NCI-H774 (cell line): ENCODE data around the gene BMP6.

Experiments used
- DNase-seq: peaks from one replicate; lab custom pipeline; 2025; lab: John Stamatoyannopoulos, UW

BMP6 gene

DNA sequence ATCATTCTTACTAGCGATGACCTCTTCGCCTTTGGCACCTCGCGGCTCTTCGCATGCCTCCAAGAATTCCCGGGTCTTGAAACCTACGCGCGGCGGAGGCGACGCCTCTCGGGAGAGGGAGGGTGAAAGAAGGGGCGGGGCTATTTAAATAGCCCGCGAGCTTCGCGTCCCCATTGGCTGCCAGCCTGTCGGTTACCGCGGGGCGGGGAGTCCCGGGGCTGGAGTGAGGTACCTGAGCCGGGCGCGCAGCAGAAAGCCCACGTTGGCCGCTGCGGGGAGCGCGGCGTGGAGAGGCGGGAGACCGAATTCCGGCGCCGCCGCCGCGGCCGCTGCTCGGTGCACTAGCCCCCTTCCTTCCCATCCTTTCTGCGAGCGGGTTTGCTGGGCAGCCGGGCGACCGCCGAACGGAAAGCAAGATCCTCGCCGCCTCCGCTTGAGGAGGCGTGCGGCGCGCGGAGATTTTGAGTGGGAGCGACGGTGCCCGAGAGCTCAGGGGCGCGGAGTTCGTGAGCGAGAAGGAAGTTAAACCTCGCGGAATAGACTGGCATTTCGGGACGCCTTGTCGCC lies at the start of gene BMP6:
Gene BMP6 (plus strand): TSS at position 251 of the 567 bp plus-strand sequence. CDS start 857 bp downstream, outside the sequence.
- DNase-seq = peak; percentile 87

DNA sequence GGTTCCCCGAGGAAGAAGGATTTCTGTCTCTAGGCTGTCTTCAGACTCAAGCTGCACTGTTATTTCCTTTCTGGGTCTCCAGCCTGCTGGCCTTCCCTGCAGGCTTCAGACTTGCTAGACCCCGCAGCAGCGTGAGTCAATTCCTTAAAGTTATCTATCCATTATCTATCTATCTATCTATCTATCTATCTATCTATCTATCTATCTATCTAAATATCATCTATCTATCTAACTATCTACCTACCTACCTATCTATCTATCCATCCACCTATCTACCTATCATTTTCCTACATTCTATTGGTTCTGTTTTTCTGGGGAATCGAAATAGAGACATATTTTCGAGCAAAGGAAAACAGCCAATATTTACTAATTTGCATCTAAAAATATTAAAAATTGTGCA lies 48.7 kb upstream of the BMP6 start:
- no peak for DNase-seq

DNA sequence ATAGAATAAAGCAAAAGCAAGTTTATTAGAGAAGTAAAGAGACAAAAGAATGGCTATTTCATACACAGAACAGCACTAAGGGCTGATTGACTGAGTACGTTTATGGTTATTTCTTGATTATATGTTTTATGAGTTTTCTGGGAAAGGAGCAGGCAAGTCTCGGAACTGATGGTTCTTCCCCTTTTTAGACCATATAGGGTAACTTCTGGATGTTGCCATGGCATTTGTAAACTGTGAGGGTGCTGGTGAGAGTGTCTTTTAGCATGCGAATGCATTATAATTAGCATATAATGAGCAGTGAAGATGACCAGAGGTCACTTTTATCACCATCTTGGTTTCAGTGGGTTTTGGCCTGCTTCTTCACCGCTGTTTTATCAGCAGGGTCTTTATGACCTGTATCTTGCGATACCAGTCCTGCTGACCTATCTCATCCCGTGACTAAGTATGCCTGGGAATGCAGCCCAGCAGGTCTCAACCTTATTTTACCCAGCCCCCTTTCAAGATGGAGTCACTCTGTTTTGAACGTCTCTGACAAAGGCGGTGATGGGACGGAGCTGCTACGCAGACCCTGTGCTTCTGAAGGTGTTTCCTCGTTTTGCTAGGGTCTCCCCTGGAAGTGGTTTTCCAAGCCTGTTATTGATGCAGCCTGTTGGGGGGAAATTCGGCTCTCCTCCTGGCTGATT lies 45.4 kb upstream of the BMP6 start:
- DNase-seq = no peak

DNA sequence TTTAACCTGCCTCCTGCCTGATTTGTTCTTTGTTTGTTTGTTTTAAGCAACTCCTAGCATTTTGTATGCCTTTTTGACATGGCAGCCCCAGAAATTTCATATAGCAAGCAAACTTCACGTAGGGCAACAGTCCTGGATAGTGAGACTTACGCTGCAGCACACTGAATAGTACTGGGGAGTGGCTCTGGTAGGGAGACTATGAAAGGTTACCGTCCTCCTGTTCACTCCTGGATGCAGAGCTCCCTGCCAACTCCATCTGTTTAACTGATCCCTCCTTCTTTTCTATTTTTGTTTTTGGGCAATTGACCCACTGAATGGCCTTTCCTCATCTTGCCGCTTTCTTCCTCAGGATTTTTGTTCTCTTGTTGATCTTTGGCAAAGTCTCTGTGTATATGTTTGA lies 44.5 kb upstream of the BMP6 start:
- DNase-seq = no peak

DNA sequence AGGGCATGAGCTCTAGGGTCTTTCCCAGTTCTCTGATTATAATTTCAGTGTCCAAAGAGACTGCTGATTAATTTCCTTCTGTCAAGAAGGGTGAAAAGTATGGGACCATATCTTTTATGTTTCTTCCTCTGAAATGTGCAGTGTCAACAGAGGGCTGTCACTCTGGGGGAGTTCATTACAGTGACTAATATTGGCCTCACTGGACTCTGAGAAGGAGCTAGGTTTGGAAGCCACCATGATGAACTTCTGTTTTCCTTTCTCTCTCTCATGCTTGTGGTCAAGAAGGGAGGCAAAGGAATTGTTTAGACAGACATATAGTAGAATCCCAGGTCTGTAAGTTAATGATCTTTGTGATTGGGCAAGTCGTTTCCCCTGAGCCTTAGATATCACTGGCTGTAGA lies 41.8 kb upstream of the BMP6 start:
- DNase-seq = no peak

DNA sequence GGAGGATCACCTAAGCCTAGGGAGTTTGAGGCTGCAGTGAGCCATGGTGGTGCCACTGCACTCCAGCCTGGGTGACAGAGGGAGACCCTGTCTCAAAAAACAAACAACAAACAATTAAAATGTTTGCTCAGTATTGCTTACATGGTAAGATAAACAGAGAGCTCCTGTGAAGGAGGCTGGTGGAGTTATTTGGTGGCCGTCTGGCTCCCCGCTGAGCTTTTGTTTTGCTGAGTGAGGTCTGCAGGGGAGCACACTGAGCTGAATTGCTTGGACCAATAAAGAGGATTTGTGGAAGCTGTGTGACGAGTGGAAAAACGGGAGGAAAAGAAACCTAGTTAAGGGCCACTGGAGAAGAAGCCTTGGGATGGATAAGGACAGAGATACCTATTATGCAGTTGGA lies 41.1 kb upstream of the BMP6 start:
- peak; percentile 67 for DNase-seq

DNA sequence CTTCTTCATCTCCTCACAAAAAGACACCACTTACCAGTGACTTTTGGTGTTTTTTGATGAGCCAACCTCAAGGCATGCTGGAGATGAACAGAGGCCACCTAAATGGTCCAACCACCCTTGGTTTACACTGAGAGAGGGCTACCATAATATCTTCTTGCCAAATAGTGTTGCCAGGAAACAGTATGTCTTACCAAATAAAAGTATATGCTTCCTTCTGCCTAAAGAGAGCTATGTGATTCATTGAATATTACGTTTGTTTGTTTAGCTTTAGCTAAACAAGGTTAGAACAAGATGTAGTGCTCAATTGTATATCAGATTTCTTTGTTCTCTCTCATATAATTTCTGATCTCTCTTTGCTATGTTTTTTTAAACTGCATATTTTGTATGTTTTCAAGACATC lies 40.6 kb upstream of the BMP6 start:
- DNase-seq = no peak

DNA sequence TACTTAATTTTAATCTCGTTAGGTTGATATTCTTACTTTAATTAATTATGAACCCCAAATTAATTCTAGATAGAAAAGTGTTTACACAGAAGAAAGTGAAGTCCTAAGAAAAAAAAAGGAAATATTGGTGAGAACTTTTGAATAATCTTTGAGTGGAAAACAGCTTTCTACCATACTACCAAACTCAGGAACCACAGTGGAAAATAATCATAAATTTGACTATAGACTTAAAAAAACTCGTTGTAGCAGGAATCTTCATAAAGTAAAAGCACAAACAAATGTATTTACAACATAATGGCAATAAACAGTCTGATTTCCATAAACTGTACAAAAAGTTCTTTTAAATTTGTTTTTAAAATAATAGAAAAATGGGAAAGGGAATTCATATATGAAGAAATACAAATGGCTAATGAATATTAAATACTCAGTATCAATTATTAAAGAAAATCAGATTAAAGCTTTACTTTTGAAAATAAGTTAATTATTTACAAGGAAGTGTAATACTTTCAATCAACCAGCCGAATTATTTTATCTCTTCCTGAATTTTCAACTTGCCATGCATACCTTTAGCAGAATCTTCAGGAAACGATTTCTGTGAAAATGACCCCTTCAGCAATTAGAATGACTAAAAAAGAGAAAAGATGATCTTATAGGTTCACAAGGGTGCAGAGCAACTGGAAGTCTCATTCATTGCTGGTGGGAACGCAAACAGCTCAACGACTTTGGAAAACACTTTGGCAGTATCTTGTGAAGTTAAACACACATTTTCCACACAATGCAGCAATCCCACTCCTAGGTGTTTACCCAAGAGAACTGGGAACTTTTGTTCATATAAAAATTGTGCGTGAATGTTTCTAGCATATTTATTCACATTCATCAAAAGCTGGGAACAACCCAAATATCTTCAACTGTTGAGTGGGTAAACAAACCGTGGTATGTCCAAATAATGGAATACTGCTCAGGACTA lies 38.5 kb upstream of the BMP6 start:
- peak; percentile 41 for DNase-seq

DNA sequence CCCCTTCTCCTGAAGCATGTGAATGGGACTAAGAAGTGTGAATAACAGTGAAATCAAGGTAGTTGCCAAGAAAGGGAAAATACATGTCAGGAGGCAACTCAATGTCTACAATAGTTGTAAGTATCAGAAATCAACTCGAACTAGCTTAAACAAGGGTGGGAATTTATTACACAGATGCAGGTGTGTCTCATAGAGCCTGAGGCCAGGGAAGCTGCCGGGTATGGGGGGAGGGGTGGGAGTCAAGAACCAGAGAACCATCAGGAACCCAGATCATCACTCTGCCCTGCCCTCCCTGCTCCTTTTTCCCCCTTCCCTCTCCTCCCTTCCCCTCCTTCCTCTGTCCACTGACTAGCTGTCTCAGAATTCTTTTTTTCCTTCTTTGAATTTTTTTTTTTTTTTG lies 34.9 kb upstream of the BMP6 start:
- DNase-seq = no peak

DNA sequence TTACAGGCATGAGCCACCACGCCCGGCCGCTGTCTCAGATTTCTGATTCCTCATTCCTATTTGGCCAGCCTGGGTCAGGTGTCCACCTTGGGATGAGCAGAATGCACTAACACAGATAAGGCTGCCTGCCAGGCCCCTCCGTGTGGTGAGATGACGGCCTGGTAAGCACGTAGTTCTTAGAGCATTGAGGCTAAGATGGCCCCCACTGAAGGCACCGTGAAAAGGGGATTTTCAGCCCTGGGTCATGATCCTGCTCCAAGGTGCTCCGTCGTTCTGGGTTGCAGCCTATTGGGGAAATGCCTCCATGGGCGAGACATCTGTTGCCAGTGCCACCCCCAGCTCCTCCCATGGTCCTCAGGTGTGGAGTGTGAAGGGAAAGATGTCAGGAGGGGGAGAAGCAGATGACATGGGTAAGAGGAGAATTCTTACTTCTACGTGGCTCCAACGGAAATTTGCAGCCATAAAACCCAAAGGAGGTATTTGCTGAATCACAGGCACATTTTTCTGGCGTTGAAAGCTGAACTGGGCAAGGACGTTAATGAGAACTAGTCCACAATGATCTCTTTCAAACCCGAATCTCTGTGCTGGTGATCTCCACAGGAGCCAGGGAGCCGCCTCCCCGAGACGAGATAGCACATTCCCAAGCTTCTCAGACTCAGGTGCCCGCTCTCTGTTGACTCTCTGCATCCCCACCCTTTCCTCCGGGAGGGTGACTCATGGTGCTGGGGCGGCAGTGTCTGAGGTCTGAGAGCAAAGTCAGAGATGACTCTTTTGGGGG lies 34.0 kb upstream of the BMP6 start:
- DNase-seq = no peak

DNA sequence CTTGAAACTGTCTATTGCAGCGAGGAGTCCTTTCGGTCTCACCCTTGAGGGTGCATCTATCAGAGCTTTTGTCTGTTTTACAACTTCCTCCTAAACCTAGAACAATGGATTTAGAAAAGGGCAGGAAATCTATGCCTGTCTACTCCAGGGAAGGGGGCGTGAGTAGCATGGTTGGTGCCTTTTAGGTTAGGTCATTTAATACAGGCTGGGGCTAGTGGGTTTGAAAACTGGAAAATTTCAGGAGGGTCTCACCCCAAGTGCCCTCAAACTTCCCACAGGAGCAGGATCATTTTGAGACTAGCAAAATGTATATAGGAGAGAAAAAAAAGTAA lies 33.5 kb upstream of the BMP6 start:
- DNase-seq = no peak

DNA sequence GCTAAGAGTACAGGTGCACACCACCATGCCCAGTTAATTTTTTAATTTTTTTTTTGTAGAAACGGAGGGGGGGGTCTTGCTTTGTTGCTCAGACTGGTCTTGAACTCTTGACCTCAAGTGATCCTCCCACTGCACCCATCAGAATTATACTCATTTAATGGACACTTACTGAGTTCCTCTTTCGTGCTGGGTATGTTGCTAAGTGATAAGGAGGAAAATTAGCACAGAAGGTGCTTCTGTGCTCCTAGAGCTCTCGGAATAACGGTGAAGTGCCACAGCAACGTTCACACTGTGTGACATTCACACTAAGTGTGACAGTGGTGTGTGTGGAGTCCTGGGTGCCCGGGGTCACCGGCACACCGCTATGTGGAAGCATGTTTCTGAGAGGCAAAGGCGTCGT lies 32.1 kb upstream of the BMP6 start:
- no peak for DNase-seq

DNA sequence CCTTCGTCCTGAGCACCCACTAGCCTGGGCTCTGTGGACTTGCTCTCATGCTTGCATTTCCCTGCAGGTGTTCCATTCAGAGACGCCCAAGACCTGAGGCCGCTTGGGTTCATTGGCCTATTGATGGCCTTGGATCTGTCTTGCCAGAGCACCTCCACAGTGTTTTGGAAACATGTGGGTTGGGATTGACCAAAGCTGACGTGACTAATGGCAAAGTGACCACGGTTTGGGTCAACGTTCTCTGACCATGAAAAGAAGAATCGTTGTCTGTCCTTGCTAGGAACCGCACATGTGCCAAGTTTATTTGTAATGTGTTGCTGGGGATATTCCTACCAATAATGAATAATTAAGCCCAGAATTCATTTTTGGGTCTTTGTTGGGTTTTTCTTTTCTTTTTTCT lies 29.8 kb upstream of the BMP6 start:
- DNase-seq = no peak

DNA sequence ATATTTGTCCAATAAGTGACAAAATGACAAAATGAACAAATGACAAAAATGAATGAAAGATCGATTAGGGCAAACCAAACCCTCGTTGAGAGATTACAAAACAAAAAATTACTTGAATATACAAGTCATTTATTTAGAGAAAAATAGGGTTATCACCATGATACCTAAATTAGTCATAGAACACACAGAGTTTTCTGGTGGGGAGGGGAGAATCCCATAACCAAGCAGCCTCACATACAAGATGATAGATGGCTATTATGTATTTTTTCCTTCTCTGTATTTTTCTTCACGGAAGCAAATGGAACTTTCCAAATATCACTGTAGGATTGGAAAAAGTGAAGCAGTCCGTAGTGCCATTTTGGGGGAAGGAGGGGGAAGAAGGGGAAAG lies 28.5 kb upstream of the BMP6 start:
- DNase-seq = no peak

DNA sequence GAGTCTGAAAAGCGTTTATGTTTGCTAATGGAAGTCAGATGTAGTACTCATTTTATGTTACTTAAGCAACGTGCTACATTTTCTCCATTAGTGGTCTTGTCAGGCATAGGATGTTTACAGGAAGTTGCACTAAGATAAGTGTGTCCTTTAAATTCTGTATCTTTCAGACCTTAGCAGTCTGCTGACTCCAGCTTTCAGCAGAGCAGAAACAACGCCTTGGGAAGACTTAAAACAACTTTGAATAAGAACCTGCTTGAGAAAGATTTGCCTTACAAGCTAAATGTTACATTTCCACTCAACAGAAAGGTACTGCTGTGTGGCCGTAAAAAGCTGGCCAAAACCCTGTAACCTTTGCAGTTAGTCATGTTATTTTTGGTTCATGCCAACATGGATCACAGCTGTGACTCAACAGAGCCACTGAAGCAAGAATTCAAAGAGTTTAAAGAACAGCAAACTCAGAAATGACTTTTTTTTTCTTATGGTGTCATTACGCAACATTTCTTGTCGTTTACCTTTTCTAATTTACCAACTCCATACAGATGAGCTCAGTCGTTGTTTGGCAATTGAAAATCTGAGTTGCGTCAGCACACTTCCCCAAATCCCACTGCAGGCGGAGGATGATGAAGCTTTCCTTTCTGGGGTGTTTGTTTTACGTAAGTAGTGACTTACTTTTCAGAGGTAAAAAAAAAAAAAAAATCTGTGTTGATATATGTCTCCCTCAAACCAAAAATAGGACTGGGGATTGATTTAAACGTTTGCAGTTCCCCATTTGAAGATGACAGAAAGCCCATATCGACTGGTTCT lies 27.9 kb upstream of the BMP6 start:
- no peak for DNase-seq

DNA sequence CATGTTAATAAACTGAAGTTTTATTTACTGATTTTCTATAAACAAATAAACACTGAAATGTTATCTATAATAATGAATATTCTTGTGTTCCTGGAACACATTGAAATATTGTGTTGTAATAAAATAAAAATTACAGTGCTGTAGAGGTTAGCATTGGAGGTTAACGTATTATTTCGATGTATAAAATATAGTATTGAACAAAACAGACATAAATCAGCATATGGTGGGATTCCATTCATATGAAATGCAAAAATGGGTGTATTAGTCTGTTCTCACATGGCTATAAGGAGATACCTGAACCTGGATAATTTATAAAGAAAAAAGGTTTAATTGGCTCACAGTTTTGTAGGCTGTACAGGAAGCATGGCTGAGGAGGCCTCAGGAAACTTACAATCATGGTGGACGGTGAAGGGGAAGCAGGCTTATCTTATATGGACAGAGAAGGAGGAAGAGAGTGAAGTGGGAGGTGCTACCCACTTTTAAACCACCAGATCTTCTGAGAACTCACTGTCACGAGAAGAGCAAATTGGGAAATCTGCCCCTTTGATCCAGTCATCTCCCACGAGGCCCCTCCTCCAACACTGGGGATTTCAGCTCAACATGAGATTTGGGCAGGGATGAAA lies 24.6 kb upstream of the BMP6 start:
- no peak for DNase-seq

DNA sequence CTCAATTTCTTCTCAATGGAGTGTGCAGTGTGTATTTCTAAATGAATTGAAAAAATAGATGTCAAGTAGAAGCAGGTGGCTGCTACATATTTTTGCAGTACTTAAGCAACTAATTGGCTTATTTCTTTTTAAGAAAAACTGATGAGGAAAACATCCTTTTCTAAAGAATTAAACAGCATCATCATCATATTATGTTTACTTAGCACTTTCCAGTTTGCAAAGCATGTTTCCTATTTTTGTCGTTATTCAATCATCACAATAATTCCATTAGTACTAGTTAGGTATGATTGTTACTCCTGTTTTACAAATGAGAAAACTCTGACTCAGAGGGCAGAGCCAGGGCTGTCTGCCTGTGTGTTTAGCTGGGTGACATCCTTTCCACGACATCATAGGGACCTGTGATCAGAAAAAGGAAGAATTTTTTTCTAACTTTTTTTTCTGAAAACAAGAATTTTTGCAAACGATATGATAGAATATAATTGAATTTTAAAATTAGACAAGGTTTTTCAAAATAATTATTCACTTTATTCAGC lies 22.7 kb upstream of the BMP6 start:
- no peak for DNase-seq

DNA sequence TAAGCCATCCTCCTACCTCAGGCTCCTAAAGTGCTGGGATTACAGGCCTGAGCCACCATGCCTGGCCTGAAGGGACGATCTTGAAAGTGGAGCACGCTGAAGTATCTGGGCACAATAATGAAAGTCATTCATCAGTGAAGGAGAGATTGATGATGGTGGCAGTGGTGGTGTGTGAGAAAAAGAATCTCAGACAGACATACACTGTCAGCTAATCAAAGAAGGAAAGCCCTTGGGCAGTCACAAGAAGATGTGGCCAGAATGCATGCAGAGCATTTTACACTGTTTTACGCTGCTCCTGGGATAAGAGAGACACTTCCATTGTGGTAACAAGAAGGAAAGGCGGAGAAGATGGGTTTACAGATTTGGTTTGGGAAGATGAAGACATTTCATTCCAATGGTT lies 20.4 kb upstream of the BMP6 start:
- no peak for DNase-seq

DNA sequence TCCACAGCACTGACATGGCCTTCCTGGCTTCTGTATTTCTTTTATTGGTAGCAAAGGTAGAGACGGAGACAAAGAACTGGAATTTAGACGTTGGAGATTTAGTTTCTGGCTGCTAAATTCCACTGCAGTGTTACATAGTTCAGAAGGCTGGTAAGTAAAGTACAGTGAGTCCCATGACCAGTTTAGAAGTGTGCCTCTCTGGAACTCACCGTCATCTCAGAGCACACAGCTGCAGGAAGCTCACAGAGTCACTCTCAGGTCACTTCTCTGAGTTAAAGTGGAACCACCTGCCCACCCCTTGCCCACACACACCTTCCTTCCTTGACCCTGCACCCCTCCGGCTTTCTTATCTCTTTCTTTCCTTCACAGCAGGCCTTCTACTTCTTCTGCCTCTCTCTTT lies 19.6 kb upstream of the BMP6 start:
- DNase-seq = no peak

DNA sequence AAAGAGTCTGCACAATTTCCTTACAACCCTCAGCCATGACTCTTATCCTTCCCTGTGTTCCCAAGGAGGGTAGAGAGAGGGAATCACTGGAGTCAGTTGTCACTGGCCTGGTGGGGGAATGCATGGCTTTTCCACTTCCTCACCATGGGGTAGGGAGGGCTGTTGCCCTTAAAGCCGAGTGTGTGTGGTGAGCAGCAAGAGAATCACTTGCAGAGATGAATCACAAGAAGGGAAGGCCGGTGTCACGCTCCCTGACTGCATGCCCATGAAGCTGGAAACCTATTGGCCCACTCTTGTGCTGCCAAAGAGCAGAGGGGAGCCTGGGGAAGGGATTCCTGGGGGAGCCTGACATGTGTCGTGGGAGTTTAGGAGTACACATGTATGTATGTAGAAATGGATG lies 18.1 kb upstream of the BMP6 start:
- DNase-seq = no peak

DNA sequence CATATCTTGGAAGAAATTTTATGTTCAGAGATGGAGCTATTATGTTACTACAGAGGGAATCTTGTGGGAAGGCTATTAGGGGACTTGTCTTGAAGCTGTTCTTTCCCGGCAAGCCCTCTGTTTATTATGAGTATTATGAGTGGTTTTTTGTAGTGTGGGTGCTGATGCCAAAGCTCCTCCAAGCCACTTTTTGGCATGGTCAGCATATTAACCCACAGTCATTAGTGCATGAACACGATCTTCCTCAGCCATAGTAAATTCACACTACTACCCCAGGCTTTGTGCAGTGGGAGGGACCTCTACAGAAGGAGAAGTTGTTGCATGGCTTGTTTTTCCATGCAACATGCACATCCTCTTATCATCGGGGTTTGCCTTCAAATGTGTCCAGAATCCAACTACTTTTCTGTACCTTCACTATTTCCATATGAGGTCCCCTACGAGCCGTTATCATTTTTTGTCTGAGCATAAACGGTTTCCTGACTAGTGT lies 6.5 kb upstream of the BMP6 start:
- DNase-seq = no peak
